ENCODE measurements around the gene DGKA.

DNA sequence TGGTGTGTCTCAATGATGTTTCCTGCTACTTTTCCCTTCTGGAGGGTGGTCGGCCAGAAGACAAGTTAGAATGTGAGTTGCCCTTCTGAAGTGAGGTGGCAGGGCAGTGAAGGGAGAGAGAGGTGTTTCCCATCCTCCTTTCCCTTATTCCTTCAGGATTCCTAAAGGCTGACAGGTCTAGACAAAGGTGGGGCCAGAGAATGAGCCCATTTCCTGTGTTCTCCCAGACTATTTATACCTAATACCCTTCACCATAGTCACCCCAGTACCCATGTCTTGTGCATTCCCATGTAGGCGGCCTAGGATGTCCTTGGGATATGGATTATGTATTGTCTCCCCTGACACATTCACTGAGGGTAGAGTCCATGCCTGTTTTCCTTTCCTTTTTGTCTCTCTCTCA lies 7.0 kb downstream of the DGKA start:
- TF ChIP-seq, protein P1, sequence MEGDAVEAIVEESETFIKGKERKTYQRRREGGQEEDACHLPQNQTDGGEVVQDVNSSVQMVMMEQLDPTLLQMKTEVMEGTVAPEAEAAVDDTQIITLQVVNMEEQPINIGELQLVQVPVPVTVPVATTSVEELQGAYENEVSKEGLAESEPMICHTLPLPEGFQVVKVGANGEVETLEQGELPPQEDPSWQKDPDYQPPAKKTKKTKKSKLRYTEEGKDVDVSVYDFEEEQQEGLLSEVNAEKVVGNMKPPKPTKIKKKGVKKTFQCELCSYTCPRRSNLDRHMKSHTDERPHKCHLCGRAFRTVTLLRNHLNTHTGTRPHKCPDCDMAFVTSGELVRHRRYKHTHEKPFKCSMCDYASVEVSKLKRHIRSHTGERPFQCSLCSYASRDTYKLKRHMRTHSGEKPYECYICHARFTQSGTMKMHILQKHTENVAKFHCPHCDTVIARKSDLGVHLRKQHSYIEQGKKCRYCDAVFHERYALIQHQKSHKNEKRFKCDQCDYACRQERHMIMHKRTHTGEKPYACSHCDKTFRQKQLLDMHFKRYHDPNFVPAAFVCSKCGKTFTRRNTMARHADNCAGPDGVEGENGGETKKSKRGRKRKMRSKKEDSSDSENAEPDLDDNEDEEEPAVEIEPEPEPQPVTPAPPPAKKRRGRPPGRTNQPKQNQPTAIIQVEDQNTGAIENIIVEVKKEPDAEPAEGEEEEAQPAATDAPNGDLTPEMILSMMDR (conservative IDR thresholded peaks at IDR 0.05; ENCODE audit: low read depth, low read length): no peak
- TF ChIP-seq EZH2phosphoT487 (IDR thresholded peaks at IDR 0.05; ENCODE audit: borderline replicate concordance, low read length): no peak

Data from PC-3 (cell line).